ENCODE measurements around the gene DLGAP1. TPM values are rescaled to one million over a fixed set of nuclear protein-coding genes. Genes with fewer than 3 reads are reported as not detected.

Gene DLGAP1
- total RNA-seq, 4 donors from 2014 or later = 1.2 to 1.4 (median 1.4) TPM

- 53% methylated on average over 1 of the region's 1 CpG for WGBS
- Histone ChIP-seq H3K4me1 (no peaks in the 10 kb centered on the region), H3K27me3 (no peaks in the 10 kb centered on the region), H3K4me3 (no peak overlapping the region), H3K27ac (replicated peaks in 1 of 4) (no peak overlapping the region), H3K36me3 (no peaks in the 10 kb centered on the region), H3K9me3 (no peaks in the 10 kb centered on the region)
- no peak for TF ChIP-seq EP300 (IDR thresholded peaks at IDR 0.05)
- no peak for TF ChIP-seq POLR2A (IDR thresholded peaks at IDR 0.05; ENCODE audit: low read depth)
- intact Hi-C loops (cut with DNase I) = no loop called here
- no peak for DNase-seq (ENCODE audit: extremely low spot score)
Measured at GRCh38 chr18:4204438-4204720, 250.7 kb downstream of the DLGAP1 start.

GRCh38 chr18:4203568-4204437 is 251.3 kb downstream of the DLGAP1 start:
- Histone ChIP-seq H3K9me3 (no peaks in the 10 kb centered on the region), H3K27ac (replicated peaks in 1 of 4) (no peak overlapping the region), H3K36me3 (no peaks in the 10 kb centered on the region), H3K4me1 (no peaks in the 10 kb centered on the region), H3K4me3 (no peak overlapping the region), H3K27me3 (no peaks in the 10 kb centered on the region)
- WGBS = 78% methylated on average over 5 of the region's 5 CpGs
- TF ChIP-seq EP300 (IDR thresholded peaks at IDR 0.05) = no peak
- no peak for TF ChIP-seq CTCF (IDR thresholded peaks at IDR 0.05)
- no peak for TF ChIP-seq POLR2AphosphoS5 (IDR thresholded peaks at IDR 0.05)
- no peak for TF ChIP-seq POLR2A (IDR thresholded peaks at IDR 0.05; ENCODE audit: low read depth)
- intact Hi-C loops (cut with DNase I) = no loop called here
- no peak for DNase-seq (ENCODE audit: extremely low spot score)

- intact Hi-C loops (cut with DNase I) = no loop called here
- TF ChIP-seq POLR2AphosphoS5 (IDR thresholded peaks at IDR 0.05) (no peak), CTCF (IDR thresholded peaks at IDR 0.05) (no peak), EP300 (IDR thresholded peaks at IDR 0.05) (no peak), POLR2A (IDR thresholded peaks at IDR 0.05; ENCODE audit: low read depth) (no peak)
Measured at GRCh38 chr18:4200399-4200798, 254.7 kb downstream of the DLGAP1 start.

GRCh38 chr18:4198956-4199355 is 256.2 kb downstream of the DLGAP1 start:
- no peak for DNase-seq (ENCODE audit: extremely low spot score)
- 68% methylated on average over 5 of the region's 5 CpGs for WGBS

More at GRCh38 chr18:4200399-4200798, 254.7 kb downstream of the DLGAP1 start:
- DNase-seq (ENCODE audit: extremely low spot score) = no peak
- no peaks in the 10 kb centered on the region for H3K36me3 ChIP-seq
- no peaks in the 10 kb centered on the region for H3K27me3 ChIP-seq
- H3K9me3 ChIP-seq = no peaks in the 10 kb centered on the region
- no peak overlapping the region for H3K27ac ChIP-seq (replicated peaks in 1 of 4)
- no peaks in the 10 kb centered on the region for H3K4me1 ChIP-seq
- no peak overlapping the region for H3K4me3 ChIP-seq

GRCh38 chr18:4196351-4196750 is 258.8 kb downstream of the DLGAP1 start:
- H3K4me3 ChIP-seq = no peak overlapping the region
- no peaks in the 10 kb centered on the region for H3K4me1 ChIP-seq
- WGBS = 44% methylated on average over 4 of the region's 4 CpGs
- intact Hi-C loops (cut with DNase I) = no loop called here
- H3K9me3 ChIP-seq = no peaks in the 10 kb centered on the region
- H3K36me3 ChIP-seq = no peaks in the 10 kb centered on the region
- DNase-seq (ENCODE audit: extremely low spot score) = no peak
- no peaks in the 10 kb centered on the region for H3K27me3 ChIP-seq
- TF ChIP-seq EP300 (IDR thresholded peaks at IDR 0.05) = no peak
- no peak for TF ChIP-seq POLR2A (IDR thresholded peaks at IDR 0.05; ENCODE audit: low read depth)
- no peak for TF ChIP-seq CTCF (IDR thresholded peaks at IDR 0.05)
- no peak for TF ChIP-seq POLR2AphosphoS5 (IDR thresholded peaks at IDR 0.05)
- no peak overlapping the region for H3K27ac ChIP-seq (replicated peaks in 1 of 4)

More at GRCh38 chr18:4198956-4199355, 256.2 kb downstream of the DLGAP1 start:
- Histone ChIP-seq H3K4me1 (no peaks in the 10 kb centered on the region), H3K36me3 (no peaks in the 10 kb centered on the region), H3K9me3 (no peaks in the 10 kb centered on the region), H3K27me3 (no peaks in the 10 kb centered on the region), H3K4me3 (no peak overlapping the region), H3K27ac (replicated peaks in 1 of 4) (no peak overlapping the region)
- TF ChIP-seq POLR2A (IDR thresholded peaks at IDR 0.05; ENCODE audit: low read depth) = no peak
- no peak for TF ChIP-seq POLR2AphosphoS5 (IDR thresholded peaks at IDR 0.05)
- TF ChIP-seq EP300 (IDR thresholded peaks at IDR 0.05) = no peak
- TF ChIP-seq CTCF (IDR thresholded peaks at IDR 0.05) = no peak
- intact Hi-C loops (cut with DNase I) = no loop called here
